WTC11 (cell line): ENCODE results near the gene PCSK5. TPM values are rescaled to one million over a fixed set of nuclear protein-coding genes. Genes with fewer than 3 reads are reported as not detected.

ENCODE experiments used
- ATAC-seq: fragments of 200-7000 bp; cut with Tn5 transposase; 2 replicates; pipeline ENCODE4 v1.10.0; 2021; ENCODE audit warnings: mild to moderate bottlenecking, moderate library complexity
- CTCF ChIA-PET: fragments of 300-600 bp; sonication (Branson Sonifier 250); formaldehyde crosslinking; loops from one replicate; lab custom pipeline; 2021; ENCODE audit warnings: antibody characterized with exemption; lab: Charles Lee
- POLR2A ChIA-PET: fragments of 350-600 bp; sonication (Branson Sonifier 250); formaldehyde crosslinking; loops from one replicate; lab custom pipeline; 2021; ENCODE audit warnings: antibody characterized with exemption; lab: Charles Lee
- DNase-seq: peaks from one replicate; pipeline ENCODE4 v3.0.0; 2021; ENCODE audit warnings: low spot score
- H3K27ac Mint-ChIP-seq: 2 replicates; pipeline ENCODE4 v1.8.0; 2021; ENCODE audit warnings: mixed read lengths
- H3K27me3 Mint-ChIP-seq: 2 replicates; pipeline ENCODE4 v1.8.0; 2021; ENCODE audit warnings: low read depth, mild to moderate bottlenecking, moderate library complexity, mixed read lengths
- H3K36me3 Mint-ChIP-seq: 2 replicates; pipeline ENCODE4 v1.8.0; 2021; ENCODE audit warnings: mixed read lengths
- H3K4me1 Mint-ChIP-seq: 2 replicates; pipeline ENCODE4 v1.8.0; 2022; ENCODE audit warnings: mixed read lengths
- H3K4me3 Mint-ChIP-seq: 2 replicates; pipeline ENCODE4 v1.8.0; 2021; ENCODE audit warnings: mild to moderate bottlenecking, moderate library complexity, mixed read lengths
- H3K9me3 Mint-ChIP-seq: 2 replicates; pipeline ENCODE4 v1.8.0; 2021; ENCODE audit warnings: mixed read lengths
- ATF1 ChIP-seq: sonication (generic); formaldehyde crosslinking; IDR thresholded peaks from 2 replicates; pipeline ENCODE4 v1.8.1; 2023; ENCODE audit warnings: mild to moderate bottlenecking, moderate library complexity, missing genetic modification reagents
- ATF2 ChIP-seq: sonication (generic); formaldehyde crosslinking; IDR thresholded peaks from 2 replicates; pipeline ENCODE4 v1.8.1; 2022; ENCODE audit warnings: low read depth, missing genetic modification reagents, borderline replicate concordance
- ATF3 ChIP-seq: sonication (generic); formaldehyde crosslinking; conservative IDR thresholded peaks from 2 replicates; pipeline ENCODE4 v1.8.1; 2022; ENCODE audit warnings: mild to moderate bottlenecking, missing genetic modification reagents
- CTCF ChIP-seq: fragments of 200-600 bp; IDR thresholded peaks from 2 replicates; pipeline ENCODE4 v1.8.0; 2022; ENCODE audit warnings: antibody characterized with exemption
- EMX1 ChIP-seq: fragments of 250-450 bp; sonication (Bioruptor Pico); IDR thresholded peaks from 2 replicates; pipeline ENCODE4 v1.8.0; 2021; ENCODE audit warnings: mild to moderate bottlenecking
- FOXK1 ChIP-seq: sonication (generic); formaldehyde crosslinking; IDR thresholded peaks from 2 replicates; pipeline ENCODE4 v1.8.0; 2022; ENCODE audit warnings: mild to moderate bottlenecking, moderate library complexity, missing genetic modification reagents
- JUN ChIP-seq: sonication (generic); formaldehyde crosslinking; IDR thresholded peaks from 2 replicates; pipeline ENCODE4 v1.8.0; 2023; ENCODE audit warnings: mild to moderate bottlenecking, missing genetic modification reagents
- NFYB ChIP-seq: sonication (generic); formaldehyde crosslinking; conservative IDR thresholded peaks from 2 replicates; pipeline ENCODE4 v1.8.0; 2022; ENCODE audit warnings: low read depth, missing genetic modification reagents
- NR2C2 ChIP-seq: sonication (generic); formaldehyde crosslinking; IDR thresholded peaks from 2 replicates; pipeline ENCODE4 v1.8.0; 2022; ENCODE audit warnings: mild to moderate bottlenecking, missing genetic modification reagents
- OVOL2 ChIP-seq: fragments of 250-450 bp; sonication (Bioruptor Pico); IDR thresholded peaks from 2 replicates; pipeline ENCODE4 v1.9.0; 2021; ENCODE audit warnings: mild to moderate bottlenecking, borderline replicate concordance
- PRDM15 ChIP-seq: sonication (generic); formaldehyde crosslinking; IDR thresholded peaks from 2 replicates; pipeline ENCODE4 v1.8.0; 2022; ENCODE audit warnings: missing genetic modification reagents
- PRRX2 ChIP-seq: fragments of 250-450 bp; sonication (Bioruptor Pico); IDR thresholded peaks from 2 replicates; pipeline ENCODE4 v1.8.0; 2021; ENCODE audit warnings: mild to moderate bottlenecking
- STAT6 ChIP-seq: sonication (generic); formaldehyde crosslinking; conservative IDR thresholded peaks from 2 replicates; pipeline ENCODE4 v1.8.1; 2023; ENCODE audit warnings: mild to moderate bottlenecking, low read depth, missing genetic modification reagents, moderate library complexity
- TCF7 ChIP-seq: sonication (generic); formaldehyde crosslinking; IDR thresholded peaks from 2 replicates; pipeline ENCODE4 v1.8.0; 2022; ENCODE audit warnings: mild to moderate bottlenecking, low read depth, missing genetic modification reagents, moderate library complexity
- TEAD1 ChIP-seq: sonication (generic); formaldehyde crosslinking; IDR thresholded peaks from 2 replicates; pipeline ENCODE4 v1.8.0; 2022; ENCODE audit warnings: mild to moderate bottlenecking, missing genetic modification reagents
- ZNF232 ChIP-seq: sonication (generic); formaldehyde crosslinking; IDR thresholded peaks from 2 replicates; pipeline ENCODE4 v1.8.0; 2022; ENCODE audit warnings: mild to moderate bottlenecking, missing genetic modification reagents
- total RNA-seq: library from RNA; stranded (reverse); gene quantifications from 3 replicates; pipeline ENCODE4 v1.2.3, GENCODE V29; 2021

Gene PCSK5
- total RNA-seq, 1 experiment from 2014 or later: 30.6 TPM

GRCh38 chr9:76290555-76290954 is 400.1 kb downstream of the PCSK5 start (continued):
- TF ChIP-seq STAT6 (CRISPR knock-in tag) (no peak), TCF7 (CRISPR knock-in tag) (no peak)

GRCh38 chr9:76292246-76292645 is 401.8 kb downstream of the PCSK5 start:
- H3K4me3 Mint-ChIP-seq: no peak overlapping the region
- TF ChIP-seq NFYB (CRISPR knock-in tag): no peak
- no peak for TF ChIP-seq PRDM15 (CRISPR knock-in tag)
- TF ChIP-seq ZNF232 (CRISPR knock-in tag): no peak
- TF ChIP-seq FOXK1 (CRISPR knock-in tag): no peak
- TF ChIP-seq OVOL2: no peak
- no peak for TF ChIP-seq PRRX2 (CRISPR knock-in tag)
- no peak for TF ChIP-seq ATF2 (CRISPR knock-in tag)
- no peak for TF ChIP-seq TEAD1 (CRISPR knock-in tag)
- no peak for TF ChIP-seq ATF3
- no peak for TF ChIP-seq CTCF
- TF ChIP-seq JUN (CRISPR knock-in tag): no peak
- TF ChIP-seq ATF1: no peak
- TF ChIP-seq EMX1 (CRISPR knock-in tag): no peak
- TF ChIP-seq NR2C2 (CRISPR knock-in tag): no peak
- CTCF ChIA-PET: interaction anchor here (1.3 to 1.9 kb wide), 2 partner anchors 10 to 72 kb away, joined by 4 to 8 read pairs; no protein-coding TSS in a partner anchor
- DNase-seq: no peak
- ATAC-seq: no peak
- H3K9me3 Mint-ChIP-seq: no peaks in the 10 kb centered on the region
- no peaks in the 10 kb centered on the region for H3K27me3 Mint-ChIP-seq
- no peaks in the 10 kb centered on the region for H3K36me3 Mint-ChIP-seq
- H3K4me1 Mint-ChIP-seq: peaks cover 3% of the 10 kb centered on the region
- H3K27ac Mint-ChIP-seq: no peak overlapping the region
- POLR2A ChIA-PET: no interaction called here
